WTC11 (cell line): Measurements from ENCODE around the gene MFNG. TPM values are rescaled to one million over a fixed set of nuclear protein-coding genes. Genes with fewer than 3 reads are reported as not detected.
A peak's percentile ranks its signal among the peaks of the same experiment; 100 is the strongest.

ENCODE experiments used
- ATAC-seq: fragments of 200-7000 bp; cut with Tn5 transposase; 2 replicates; pipeline ENCODE4 v1.10.0; 2021; ENCODE audit warnings: mild to moderate bottlenecking, moderate library complexity
- CTCF ChIA-PET: fragments of 300-600 bp; sonication (Branson Sonifier 250); formaldehyde crosslinking; loops from one replicate; lab custom pipeline; 2021; ENCODE audit warnings: antibody characterized with exemption; lab: Charles Lee
- POLR2A ChIA-PET: fragments of 350-600 bp; sonication (Branson Sonifier 250); formaldehyde crosslinking; loops from one replicate; lab custom pipeline; 2021; ENCODE audit warnings: antibody characterized with exemption; lab: Charles Lee
- DNase-seq: peaks from one replicate; pipeline ENCODE4 v3.0.0; 2021; ENCODE audit warnings: low spot score
- H3K27ac Mint-ChIP-seq: 2 replicates; pipeline ENCODE4 v1.8.0; 2021; ENCODE audit warnings: mixed read lengths
- H3K27me3 Mint-ChIP-seq: 2 replicates; pipeline ENCODE4 v1.8.0; 2021; ENCODE audit warnings: low read depth, mild to moderate bottlenecking, moderate library complexity, mixed read lengths
- H3K36me3 Mint-ChIP-seq: 2 replicates; pipeline ENCODE4 v1.8.0; 2021; ENCODE audit warnings: mixed read lengths
- H3K4me1 Mint-ChIP-seq: 2 replicates; pipeline ENCODE4 v1.8.0; 2022; ENCODE audit warnings: mixed read lengths
- H3K4me3 Mint-ChIP-seq: 2 replicates; pipeline ENCODE4 v1.8.0; 2021; ENCODE audit warnings: mild to moderate bottlenecking, moderate library complexity, mixed read lengths
- H3K9me3 Mint-ChIP-seq: 2 replicates; pipeline ENCODE4 v1.8.0; 2021; ENCODE audit warnings: mixed read lengths
- CREM ChIP-seq: sonication (generic); formaldehyde crosslinking; IDR thresholded peaks from 2 replicates; pipeline ENCODE4 v1.8.1; 2022; ENCODE audit warnings: mild to moderate bottlenecking, missing genetic modification reagents, moderate library complexity
- HMGA2 ChIP-seq: fragments of 250-450 bp; sonication (Bioruptor Pico); IDR thresholded peaks from 2 replicates; pipeline ENCODE4 v1.4.0; 2021; ENCODE audit warnings: mild to moderate bottlenecking, moderate library complexity
- IRF2 ChIP-seq: sonication (generic); formaldehyde crosslinking; IDR thresholded peaks from 2 replicates; pipeline ENCODE4 v1.8.0; 2022; ENCODE audit warnings: low read depth, missing genetic modification reagents, borderline replicate concordance
- KAT7 ChIP-seq: sonication (generic); formaldehyde crosslinking; IDR thresholded peaks from 2 replicates; pipeline ENCODE4 v1.8.1; 2023; ENCODE audit warnings: missing genetic modification reagents, mild to moderate bottlenecking, borderline replicate concordance
- NFE2L1 ChIP-seq: sonication (generic); formaldehyde crosslinking; IDR thresholded peaks from 2 replicates; pipeline ENCODE4 v1.8.1; 2023; ENCODE audit warnings: missing genetic modification reagents
- NFYB ChIP-seq: sonication (generic); formaldehyde crosslinking; conservative IDR thresholded peaks from 2 replicates; pipeline ENCODE4 v1.8.0; 2022; ENCODE audit warnings: low read depth, missing genetic modification reagents
- NR2C2 ChIP-seq: sonication (generic); formaldehyde crosslinking; IDR thresholded peaks from 2 replicates; pipeline ENCODE4 v1.8.0; 2022; ENCODE audit warnings: mild to moderate bottlenecking, missing genetic modification reagents
- RELA ChIP-seq: sonication (generic); formaldehyde crosslinking; IDR thresholded peaks from 2 replicates; pipeline ENCODE4 v1.8.1; 2022; ENCODE audit warnings: missing genetic modification reagents, mild to moderate bottlenecking, borderline replicate concordance
- TEAD1 ChIP-seq: sonication (generic); formaldehyde crosslinking; IDR thresholded peaks from 2 replicates; pipeline ENCODE4 v1.8.0; 2022; ENCODE audit warnings: mild to moderate bottlenecking, missing genetic modification reagents
- TEAD4 ChIP-seq: sonication (generic); formaldehyde crosslinking; IDR thresholded peaks from 2 replicates; pipeline ENCODE4 v1.8.0; 2022; ENCODE audit warnings: mild to moderate bottlenecking, missing genetic modification reagents
- ZNF138 ChIP-seq: sonication (generic); formaldehyde crosslinking; conservative IDR thresholded peaks from 2 replicates; pipeline ENCODE4 v1.8.1; 2022; ENCODE audit warnings: mild to moderate bottlenecking, moderate library complexity, missing genetic modification reagents
- ZNF219 ChIP-seq: sonication (generic); formaldehyde crosslinking; IDR thresholded peaks from 2 replicates; pipeline ENCODE4 v1.8.0; 2023; ENCODE audit warnings: missing genetic modification reagents, mild to moderate bottlenecking, borderline replicate concordance
- ZNF423 ChIP-seq: fragments of 250-450 bp; sonication (Bioruptor Pico); IDR thresholded peaks from 2 replicates; pipeline ENCODE4 v2.1.2; 2022; ENCODE audit warnings: mild to moderate bottlenecking, moderate library complexity
- ZNF671 ChIP-seq: fragments of 250-450 bp; sonication (Bioruptor Pico); IDR thresholded peaks from 2 replicates; pipeline ENCODE4 v1.8.0; 2021; ENCODE audit warnings: mild to moderate bottlenecking
- total RNA-seq: library from RNA; stranded (reverse); gene quantifications from 3 replicates; pipeline ENCODE4 v1.2.3, GENCODE V29; 2021
- TF ChIP-seq, protein P1 (sequence below): sonication (generic); formaldehyde crosslinking; IDR thresholded peaks from 2 replicates; pipeline ENCODE4 v1.8.1; 2023; ENCODE audit warnings: mild to moderate bottlenecking, missing genetic modification reagents, borderline replicate concordance
- TF ChIP-seq, protein P2 (sequence below): fragments of 200-600 bp; IDR thresholded peaks from 2 replicates; pipeline ENCODE4 v1.8.0; 2022; ENCODE audit warnings: antibody characterized with exemption
- TF ChIP-seq, protein P3 (sequence below): fragments of 250-450 bp; sonication (Bioruptor Pico); IDR thresholded peaks from 2 replicates; pipeline ENCODE4 v1.9.0; 2021; ENCODE audit warnings: mild to moderate bottlenecking, borderline replicate concordance
- TF ChIP-seq, protein P4 (sequence below): sonication (generic); formaldehyde crosslinking; conservative IDR thresholded peaks from 2 replicates; pipeline ENCODE4 v1.8.1; 2022; ENCODE audit warnings: mild to moderate bottlenecking, missing genetic modification reagents
- TF ChIP-seq, protein P5 (sequence below): sonication (generic); formaldehyde crosslinking; IDR thresholded peaks from 2 replicates; pipeline ENCODE4 v1.8.1; 2022; ENCODE audit warnings: mild to moderate bottlenecking, missing genetic modification reagents, moderate library complexity, borderline replicate concordance
- TF ChIP-seq, protein P6 (sequence below): fragments of 250-450 bp; sonication (Bioruptor Pico); IDR thresholded peaks from 2 replicates; pipeline ENCODE4 v1.9.0; 2021; ENCODE audit warnings: mild to moderate bottlenecking
- TF ChIP-seq, protein P7 (sequence below): sonication (generic); formaldehyde crosslinking; IDR thresholded peaks from 2 replicates; pipeline ENCODE4 v1.8.1; 2022; ENCODE audit warnings: mild to moderate bottlenecking, moderate library complexity, missing genetic modification reagents
- TF ChIP-seq, protein P8 (sequence below): sonication (generic); formaldehyde crosslinking; IDR thresholded peaks from 2 replicates; pipeline ENCODE4 v1.8.1; 2023; ENCODE audit warnings: mild to moderate bottlenecking, missing genetic modification reagents, moderate library complexity

The MFNG gene
- total RNA-seq, 1 experiment from 2014 or later: 3.2 TPM

DNA sequence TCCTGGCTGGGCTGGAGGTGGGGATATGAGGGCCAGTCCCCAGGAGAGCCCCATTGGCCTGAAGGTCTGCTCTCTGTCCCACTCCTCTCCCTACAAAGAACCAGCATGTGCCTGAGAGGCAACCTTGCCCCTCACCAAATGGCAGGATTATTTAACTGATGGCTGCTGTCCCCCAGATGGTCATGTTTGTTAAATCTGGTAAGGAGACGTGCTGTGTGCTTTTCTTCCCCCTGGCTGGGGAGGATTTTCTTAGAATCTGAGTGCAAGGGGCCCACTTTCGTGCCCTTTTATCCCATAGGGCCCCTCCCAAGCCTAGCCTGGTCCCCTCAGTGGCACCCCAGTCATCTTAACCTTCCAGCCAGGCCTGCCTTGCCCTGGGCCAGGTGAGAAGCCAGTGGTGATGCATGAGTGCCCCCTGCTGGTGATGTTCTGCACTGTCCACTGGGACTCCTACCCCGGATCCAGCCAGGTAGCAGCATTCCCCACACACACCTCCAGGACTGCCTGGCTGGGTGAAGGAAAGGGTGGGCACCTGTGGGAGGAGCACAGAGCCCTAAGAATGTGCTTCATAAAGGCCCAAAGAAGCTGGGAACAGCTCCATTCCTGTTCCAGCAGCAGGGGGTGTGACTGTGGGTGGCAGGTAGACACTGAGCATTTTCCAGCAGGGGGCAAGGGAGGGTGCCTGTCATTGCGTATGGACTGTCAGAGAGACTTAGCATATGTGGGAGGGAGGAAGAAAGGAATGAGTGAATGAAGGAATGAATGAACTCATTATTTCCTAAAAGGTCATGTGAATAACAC lies 28.9 kb downstream of the MFNG start:
- ChIA-PET POLR2A (no interaction called here), CTCF (interaction anchor here (0.5 to 3.3 kb wide), 19 partner anchors 8 to 389 kb away, joined by 3 to 18 read pairs (median 5); no protein-coding TSS in a partner anchor)
- ATAC-seq (peak; percentile 98), DNase-seq (peak; percentile 94)
- Mint-ChIP-seq H3K9me3 (no peaks in the 10 kb centered on the region), H3K4me1 (peaks cover 2% of the 10 kb centered on the region; the same call in 1 of the 2 replicates), H3K4me3 (no peak overlapping the region), H3K27me3 (no peaks in the 10 kb centered on the region), H3K27ac (no peak overlapping the region), H3K36me3 (no peaks in the 10 kb centered on the region)
- TF ChIP-seq, protein P1, sequence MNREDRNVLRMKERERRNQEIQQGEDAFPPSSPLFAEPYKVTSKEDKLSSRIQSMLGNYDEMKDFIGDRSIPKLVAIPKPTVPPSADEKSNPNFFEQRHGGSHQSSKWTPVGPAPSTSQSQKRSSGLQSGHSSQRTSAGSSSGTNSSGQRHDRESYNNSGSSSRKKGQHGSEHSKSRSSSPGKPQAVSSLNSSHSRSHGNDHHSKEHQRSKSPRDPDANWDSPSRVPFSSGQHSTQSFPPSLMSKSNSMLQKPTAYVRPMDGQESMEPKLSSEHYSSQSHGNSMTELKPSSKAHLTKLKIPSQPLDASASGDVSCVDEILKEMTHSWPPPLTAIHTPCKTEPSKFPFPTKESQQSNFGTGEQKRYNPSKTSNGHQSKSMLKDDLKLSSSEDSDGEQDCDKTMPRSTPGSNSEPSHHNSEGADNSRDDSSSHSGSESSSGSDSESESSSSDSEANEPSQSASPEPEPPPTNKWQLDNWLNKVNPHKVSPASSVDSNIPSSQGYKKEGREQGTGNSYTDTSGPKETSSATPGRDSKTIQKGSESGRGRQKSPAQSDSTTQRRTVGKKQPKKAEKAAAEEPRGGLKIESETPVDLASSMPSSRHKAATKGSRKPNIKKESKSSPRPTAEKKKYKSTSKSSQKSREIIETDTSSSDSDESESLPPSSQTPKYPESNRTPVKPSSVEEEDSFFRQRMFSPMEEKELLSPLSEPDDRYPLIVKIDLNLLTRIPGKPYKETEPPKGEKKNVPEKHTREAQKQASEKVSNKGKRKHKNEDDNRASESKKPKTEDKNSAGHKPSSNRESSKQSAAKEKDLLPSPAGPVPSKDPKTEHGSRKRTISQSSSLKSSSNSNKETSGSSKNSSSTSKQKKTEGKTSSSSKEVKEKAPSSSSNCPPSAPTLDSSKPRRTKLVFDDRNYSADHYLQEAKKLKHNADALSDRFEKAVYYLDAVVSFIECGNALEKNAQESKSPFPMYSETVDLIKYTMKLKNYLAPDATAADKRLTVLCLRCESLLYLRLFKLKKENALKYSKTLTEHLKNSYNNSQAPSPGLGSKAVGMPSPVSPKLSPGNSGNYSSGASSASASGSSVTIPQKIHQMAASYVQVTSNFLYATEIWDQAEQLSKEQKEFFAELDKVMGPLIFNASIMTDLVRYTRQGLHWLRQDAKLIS: no peak
- TF ChIP-seq, protein P2, sequence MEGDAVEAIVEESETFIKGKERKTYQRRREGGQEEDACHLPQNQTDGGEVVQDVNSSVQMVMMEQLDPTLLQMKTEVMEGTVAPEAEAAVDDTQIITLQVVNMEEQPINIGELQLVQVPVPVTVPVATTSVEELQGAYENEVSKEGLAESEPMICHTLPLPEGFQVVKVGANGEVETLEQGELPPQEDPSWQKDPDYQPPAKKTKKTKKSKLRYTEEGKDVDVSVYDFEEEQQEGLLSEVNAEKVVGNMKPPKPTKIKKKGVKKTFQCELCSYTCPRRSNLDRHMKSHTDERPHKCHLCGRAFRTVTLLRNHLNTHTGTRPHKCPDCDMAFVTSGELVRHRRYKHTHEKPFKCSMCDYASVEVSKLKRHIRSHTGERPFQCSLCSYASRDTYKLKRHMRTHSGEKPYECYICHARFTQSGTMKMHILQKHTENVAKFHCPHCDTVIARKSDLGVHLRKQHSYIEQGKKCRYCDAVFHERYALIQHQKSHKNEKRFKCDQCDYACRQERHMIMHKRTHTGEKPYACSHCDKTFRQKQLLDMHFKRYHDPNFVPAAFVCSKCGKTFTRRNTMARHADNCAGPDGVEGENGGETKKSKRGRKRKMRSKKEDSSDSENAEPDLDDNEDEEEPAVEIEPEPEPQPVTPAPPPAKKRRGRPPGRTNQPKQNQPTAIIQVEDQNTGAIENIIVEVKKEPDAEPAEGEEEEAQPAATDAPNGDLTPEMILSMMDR: peak; percentile 96
- TF ChIP-seq RELA (CRISPR knock-in tag) (no peak), KAT7 (CRISPR knock-in tag) (no peak), NR2C2 (CRISPR knock-in tag) (no peak), NFYB (CRISPR knock-in tag) (no peak), IRF2 (no peak), NFE2L1 (no peak), ZNF138 (CRISPR knock-in tag) (0 out of 2 replicates have a peak, but pooled peaks have one; percentile 25), ZNF671 (CRISPR knock-in tag) (no peak), CREM (no peak), HMGA2 (CRISPR knock-in tag) (no peak), ZNF219 (CRISPR knock-in tag) (no peak), TEAD4 (no peak), ZNF423 (peak; percentile 29; the same call in 1 of the 2 replicates), TEAD1 (CRISPR knock-in tag) (no peak)
- TF ChIP-seq, protein P3, sequence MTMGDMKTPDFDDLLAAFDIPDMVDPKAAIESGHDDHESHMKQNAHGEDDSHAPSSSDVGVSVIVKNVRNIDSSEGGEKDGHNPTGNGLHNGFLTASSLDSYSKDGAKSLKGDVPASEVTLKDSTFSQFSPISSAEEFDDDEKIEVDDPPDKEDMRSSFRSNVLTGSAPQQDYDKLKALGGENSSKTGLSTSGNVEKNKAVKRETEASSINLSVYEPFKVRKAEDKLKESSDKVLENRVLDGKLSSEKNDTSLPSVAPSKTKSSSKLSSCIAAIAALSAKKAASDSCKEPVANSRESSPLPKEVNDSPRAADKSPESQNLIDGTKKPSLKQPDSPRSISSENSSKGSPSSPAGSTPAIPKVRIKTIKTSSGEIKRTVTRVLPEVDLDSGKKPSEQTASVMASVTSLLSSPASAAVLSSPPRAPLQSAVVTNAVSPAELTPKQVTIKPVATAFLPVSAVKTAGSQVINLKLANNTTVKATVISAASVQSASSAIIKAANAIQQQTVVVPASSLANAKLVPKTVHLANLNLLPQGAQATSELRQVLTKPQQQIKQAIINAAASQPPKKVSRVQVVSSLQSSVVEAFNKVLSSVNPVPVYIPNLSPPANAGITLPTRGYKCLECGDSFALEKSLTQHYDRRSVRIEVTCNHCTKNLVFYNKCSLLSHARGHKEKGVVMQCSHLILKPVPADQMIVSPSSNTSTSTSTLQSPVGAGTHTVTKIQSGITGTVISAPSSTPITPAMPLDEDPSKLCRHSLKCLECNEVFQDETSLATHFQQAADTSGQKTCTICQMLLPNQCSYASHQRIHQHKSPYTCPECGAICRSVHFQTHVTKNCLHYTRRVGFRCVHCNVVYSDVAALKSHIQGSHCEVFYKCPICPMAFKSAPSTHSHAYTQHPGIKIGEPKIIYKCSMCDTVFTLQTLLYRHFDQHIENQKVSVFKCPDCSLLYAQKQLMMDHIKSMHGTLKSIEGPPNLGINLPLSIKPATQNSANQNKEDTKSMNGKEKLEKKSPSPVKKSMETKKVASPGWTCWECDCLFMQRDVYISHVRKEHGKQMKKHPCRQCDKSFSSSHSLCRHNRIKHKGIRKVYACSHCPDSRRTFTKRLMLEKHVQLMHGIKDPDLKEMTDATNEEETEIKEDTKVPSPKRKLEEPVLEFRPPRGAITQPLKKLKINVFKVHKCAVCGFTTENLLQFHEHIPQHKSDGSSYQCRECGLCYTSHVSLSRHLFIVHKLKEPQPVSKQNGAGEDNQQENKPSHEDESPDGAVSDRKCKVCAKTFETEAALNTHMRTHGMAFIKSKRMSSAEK (CRISPR knock-in tag): no peak
- TF ChIP-seq, protein P4, sequence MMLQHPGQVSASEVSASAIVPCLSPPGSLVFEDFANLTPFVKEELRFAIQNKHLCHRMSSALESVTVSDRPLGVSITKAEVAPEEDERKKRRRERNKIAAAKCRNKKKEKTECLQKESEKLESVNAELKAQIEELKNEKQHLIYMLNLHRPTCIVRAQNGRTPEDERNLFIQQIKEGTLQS (CRISPR knock-in tag): no peak
- TF ChIP-seq, protein P5, sequence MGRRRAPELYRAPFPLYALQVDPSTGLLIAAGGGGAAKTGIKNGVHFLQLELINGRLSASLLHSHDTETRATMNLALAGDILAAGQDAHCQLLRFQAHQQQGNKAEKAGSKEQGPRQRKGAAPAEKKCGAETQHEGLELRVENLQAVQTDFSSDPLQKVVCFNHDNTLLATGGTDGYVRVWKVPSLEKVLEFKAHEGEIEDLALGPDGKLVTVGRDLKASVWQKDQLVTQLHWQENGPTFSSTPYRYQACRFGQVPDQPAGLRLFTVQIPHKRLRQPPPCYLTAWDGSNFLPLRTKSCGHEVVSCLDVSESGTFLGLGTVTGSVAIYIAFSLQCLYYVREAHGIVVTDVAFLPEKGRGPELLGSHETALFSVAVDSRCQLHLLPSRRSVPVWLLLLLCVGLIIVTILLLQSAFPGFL (CRISPR knock-in tag): no peak
- TF ChIP-seq, protein P6, sequence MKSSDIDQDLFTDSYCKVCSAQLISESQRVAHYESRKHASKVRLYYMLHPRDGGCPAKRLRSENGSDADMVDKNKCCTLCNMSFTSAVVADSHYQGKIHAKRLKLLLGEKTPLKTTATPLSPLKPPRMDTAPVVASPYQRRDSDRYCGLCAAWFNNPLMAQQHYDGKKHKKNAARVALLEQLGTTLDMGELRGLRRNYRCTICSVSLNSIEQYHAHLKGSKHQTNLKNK (CRISPR knock-in tag): no peak
- TF ChIP-seq, protein P7, sequence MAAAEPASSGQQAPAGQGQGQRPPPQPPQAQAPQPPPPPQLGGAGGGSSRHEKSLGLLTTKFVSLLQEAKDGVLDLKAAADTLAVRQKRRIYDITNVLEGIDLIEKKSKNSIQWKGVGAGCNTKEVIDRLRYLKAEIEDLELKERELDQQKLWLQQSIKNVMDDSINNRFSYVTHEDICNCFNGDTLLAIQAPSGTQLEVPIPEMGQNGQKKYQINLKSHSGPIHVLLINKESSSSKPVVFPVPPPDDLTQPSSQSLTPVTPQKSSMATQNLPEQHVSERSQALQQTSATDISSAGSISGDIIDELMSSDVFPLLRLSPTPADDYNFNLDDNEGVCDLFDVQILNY (CRISPR knock-in tag): no peak
- TF ChIP-seq, protein P8, sequence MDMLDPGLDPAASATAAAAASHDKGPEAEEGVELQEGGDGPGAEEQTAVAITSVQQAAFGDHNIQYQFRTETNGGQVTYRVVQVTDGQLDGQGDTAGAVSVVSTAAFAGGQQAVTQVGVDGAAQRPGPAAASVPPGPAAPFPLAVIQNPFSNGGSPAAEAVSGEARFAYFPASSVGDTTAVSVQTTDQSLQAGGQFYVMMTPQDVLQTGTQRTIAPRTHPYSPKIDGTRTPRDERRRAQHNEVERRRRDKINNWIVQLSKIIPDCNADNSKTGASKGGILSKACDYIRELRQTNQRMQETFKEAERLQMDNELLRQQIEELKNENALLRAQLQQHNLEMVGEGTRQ: no peak
